HG02870 (cell line): ENCODE results near the gene SIRT3.
"Not testable (repeated sequence)": the region's sequence is repeated elsewhere in the genome, so short reads cannot be mapped to it uniquely, and the experiment has no call there.

ENCODE experiments used
- ATAC-seq: cut with Tn5 transposase; IDR thresholded peaks from one replicate; pipeline ENCODE4 v1.9.1; 2021; ENCODE audit warnings: mild to moderate bottlenecking, moderate library complexity; ENCODE audit not compliant: unreplicated experiment

The SIRT3 gene

DNA sequence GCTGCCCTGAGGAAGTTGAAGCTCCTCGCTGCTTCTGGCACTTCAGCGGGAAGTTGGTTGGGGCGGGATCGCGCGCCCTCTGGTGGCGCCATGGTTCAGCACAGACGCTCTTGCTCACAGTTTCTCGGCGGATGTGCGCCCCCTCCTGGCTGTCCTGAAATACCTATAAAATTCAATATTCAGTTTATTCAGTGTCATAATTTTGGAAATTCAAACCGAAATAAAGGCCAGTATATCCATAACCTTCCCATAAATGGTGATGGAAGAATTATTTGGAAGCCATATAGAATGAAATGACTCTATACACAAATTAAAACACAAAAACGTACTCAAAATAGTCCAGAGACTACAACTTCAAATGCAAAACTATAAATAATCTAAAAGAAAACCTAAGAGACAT lies 55.9 kb downstream of the SIRT3 start:
- not testable (repeated sequence) for ATAC-seq
